HG03066 (cell line): ENCODE results near the gene NTNG1.
A peak's percentile ranks its signal among the peaks of the same experiment; 100 is the strongest.

ENCODE experiments used
- ATAC-seq: cut with Tn5 transposase; IDR thresholded peaks from one replicate; pipeline ENCODE4 v1.9.1; 2021; ENCODE audit warnings: low read depth; ENCODE audit not compliant: unreplicated experiment

Gene NTNG1

DNA sequence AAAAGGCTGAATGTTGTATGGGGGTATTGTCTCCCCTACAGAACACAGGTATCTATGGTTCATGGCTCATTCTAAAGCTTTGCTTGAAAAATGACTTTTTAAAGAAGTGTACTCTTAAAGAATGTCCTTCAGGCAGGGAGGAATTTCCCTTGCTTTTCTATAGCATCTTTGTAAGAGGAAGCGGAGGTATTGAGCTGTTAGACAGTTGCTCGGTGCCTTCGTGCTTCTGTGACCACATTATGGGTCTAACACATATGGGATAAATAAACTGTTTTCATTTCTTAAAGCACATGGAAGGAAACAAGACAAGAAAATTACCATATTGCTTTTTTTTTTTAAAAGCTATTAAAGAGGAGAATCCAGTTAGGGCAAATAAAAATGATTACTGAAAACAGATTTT is 182.9 kb downstream of the NTNG1 start:
- ATAC-seq = no peak

- ATAC-seq = no peak
Measured at GRCh38 chr1:107326824-107327445, 186.1 kb downstream of the NTNG1 start.

DNA sequence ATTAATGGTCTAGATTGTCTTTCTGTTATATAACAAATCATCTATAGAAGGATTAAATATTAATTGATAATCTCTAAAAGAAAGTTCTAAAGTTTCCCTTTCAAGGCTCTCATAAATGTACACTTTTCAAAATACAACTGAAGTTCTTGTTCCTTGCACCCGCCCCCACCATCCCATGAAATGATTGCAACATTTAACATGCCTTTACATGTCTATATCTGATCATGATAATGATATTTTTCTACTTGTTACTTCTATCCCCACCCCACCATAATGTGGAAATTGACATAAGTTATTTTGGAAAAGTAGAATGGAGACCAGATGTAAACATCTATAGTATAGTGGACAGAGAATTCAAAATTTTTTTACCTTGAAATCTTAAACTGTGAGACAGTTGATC is 186.6 kb downstream of the NTNG1 start:
- ATAC-seq = no peak

DNA sequence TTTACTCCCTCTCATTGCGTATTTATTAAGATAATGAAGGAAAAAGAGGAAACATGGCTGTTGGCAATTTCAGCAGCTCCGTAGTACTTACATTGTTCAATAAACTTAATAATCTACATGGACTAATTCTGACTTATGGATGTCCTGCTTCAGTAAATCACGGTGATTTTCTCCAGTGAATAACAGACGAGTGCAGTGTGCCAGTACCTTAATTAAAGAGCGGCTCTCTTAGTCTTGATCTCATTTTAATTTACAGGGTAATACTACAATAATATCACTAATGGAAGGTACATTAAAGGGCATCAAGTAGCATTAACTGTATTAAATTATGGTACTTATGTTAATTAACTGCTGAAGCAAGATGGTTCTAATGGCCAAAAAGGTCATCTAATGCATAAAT is 187.2 kb downstream of the NTNG1 start:
- ATAC-seq = no peak

DNA sequence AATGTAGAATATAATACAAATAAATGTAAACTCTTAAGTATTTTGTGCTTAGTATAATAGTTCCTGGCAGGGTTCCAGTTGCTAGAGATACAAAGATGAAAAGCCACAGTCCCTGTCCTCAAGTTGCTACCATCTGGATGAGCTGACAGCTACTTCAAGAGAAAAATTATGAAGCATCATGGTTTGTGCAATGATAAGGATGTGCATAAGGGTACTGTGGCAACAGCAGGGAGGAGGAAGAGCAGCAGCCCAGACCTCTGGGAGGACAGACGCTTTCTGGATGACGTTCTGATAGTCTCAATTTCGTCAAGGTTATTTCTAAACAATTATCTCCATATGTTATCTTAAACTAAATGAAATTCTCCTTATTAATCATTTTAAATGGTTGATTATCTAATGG is 198.9 kb downstream of the NTNG1 start:
- ATAC-seq = no peak

GRCh38 chr1:107342316-107342715 is 201.5 kb downstream of the NTNG1 start:
- ATAC-seq = no peak

DNA sequence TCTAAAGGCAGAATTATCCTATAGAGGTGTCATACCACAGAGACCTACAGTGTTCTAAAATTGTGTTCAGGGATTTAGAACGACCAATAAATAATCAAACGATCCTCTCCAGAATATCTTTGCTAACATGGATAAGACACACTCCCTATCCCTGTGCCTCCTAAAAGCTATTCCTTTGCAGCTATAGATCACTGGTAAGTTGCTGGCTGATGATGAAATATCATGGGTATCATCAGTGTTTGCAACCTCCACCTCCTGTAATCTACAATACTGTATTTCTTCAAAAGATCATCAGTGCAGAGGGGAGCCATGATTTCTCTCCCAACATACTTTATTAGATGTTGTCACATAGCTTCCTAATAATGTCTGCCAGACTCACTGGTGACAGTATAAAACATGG is 201.9 kb downstream of the NTNG1 start:
- no peak for ATAC-seq

- no peak for ATAC-seq
Measured at GRCh38 chr1:107343601-107344000, 202.8 kb downstream of the NTNG1 start.

GRCh38 chr1:107344268-107344760 is 203.5 kb downstream of the NTNG1 start:
- no peak for ATAC-seq

GRCh38 chr1:107344836-107345235 is 204.0 kb downstream of the NTNG1 start:
- no peak for ATAC-seq

- ATAC-seq = no peak
Measured at GRCh38 chr1:107352850-107353249, 212.0 kb downstream of the NTNG1 start.

GRCh38 chr1:107357376-107357775 is 216.5 kb downstream of the NTNG1 start:
- ATAC-seq = no peak

GRCh38 chr1:107358619-107359327 is 217.9 kb downstream of the NTNG1 start:
- ATAC-seq = no peak

- ATAC-seq = no peak
Measured at GRCh38 chr1:107359472-107360241, 218.8 kb downstream of the NTNG1 start.

GRCh38 chr1:107362468-107363140 is 221.8 kb downstream of the NTNG1 start:
- ATAC-seq = peak; percentile 74

DNA sequence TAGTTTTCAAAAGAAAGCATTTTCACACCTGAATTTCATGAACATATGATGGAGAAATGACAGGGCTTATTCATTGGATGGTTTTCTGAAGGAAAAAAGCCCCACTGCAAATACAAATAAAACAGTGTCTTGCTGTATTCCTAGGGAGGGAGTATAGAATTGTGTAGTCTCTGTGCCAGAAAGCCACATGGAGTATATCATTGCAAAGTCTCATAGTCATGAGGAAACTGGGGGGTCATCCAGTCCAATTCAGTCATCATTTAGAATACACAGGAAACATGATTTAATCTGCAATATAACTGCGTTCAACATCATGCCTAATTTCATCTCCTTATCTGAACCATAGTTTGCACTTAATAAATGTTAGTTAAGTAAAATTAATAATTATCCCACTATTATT is 222.3 kb downstream of the NTNG1 start:
- ATAC-seq = no peak

GRCh38 chr1:107365527-107366240 is 224.8 kb downstream of the NTNG1 start:
- ATAC-seq = no peak

DNA sequence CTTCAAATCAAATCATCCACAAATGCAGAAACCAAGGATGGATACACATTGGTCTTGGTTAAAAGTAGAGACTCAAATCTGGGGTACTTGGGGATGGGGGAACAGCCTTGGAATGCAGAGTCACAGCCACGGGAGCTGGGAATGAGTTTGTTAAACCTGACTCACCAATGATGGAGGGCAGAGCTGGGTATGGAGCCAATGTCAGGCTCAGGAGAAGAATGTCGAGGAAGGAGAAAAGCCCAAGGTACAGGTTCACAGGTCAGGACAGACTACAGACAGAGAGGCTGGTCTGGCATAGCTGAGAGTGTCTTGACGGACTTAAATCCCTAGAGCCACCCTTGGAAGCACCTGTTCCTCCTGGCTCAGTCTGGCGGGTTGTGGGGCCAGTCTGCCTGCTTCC is 237.6 kb downstream of the NTNG1 start:
- ATAC-seq = no peak

DNA sequence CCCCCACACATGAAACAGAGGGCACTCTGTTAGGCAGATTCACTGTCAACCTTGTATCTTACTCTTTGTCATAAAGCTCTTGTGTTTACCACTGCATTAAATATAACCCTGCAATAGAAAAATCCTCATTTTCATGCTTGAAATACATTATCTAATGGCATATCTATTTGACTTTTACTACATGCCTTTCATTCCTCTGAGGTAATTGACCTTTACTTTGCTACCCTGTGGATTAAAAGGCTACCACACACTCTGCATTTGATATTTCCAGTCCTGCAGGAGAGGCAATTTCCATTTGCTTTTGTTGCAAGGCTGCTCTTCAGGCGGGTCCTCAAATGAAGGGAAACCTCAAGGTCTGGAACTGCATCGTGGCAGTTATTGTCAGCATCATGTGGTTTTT is 238.0 kb downstream of the NTNG1 start:
- ATAC-seq = no peak

DNA sequence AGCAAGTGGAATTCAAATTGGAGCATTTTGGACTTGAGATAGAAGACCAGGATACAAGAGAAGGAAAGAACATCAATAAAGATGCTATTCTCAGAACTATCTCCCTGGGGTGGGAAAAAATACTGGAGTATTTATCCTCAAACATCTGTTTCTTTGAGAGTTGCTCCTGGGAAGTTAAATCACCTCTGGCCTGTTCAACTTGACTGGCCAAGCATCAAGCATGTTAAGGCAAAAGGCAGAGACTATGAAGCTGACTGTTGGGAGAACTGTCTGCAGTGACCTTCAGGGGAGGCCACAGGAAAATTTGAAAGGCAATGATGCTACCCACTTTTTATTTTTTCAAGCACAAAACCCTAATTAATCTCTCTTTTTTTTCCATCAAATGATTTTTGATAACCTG is 239.0 kb downstream of the NTNG1 start:
- no peak for ATAC-seq
